Heart left ventricle (tissue), 13 donors: ENCODE data around the gene ZNF747.

ENCODE experiments used
- CTCF ChIP-seq, 12 donors: fragments of 200-600 bp; sonication (generic) in 4 of 12; IDR thresholded peaks; one replicate each; pipeline versions ENCODE4 v1.5.0 to v1.8.0; 2018 to 2022; ENCODE audit warnings: antibody characterized with exemption in 12 of 12, mild to moderate bottlenecking in 5 of 12
- POLR2A ChIP-seq, 2 donors: fragments of 450-650 bp; IDR thresholded peaks; one replicate each; pipeline ENCODE4 v1.6.1; 2017; ENCODE audit warnings: antibody characterized with exemption in 2 of 2, mild to moderate bottlenecking in 2 of 2, moderate library complexity in 2 of 2
- donor health status: ischemic (EF 13 %, LVEDD 7.1; RV severe dilation, severe dysfunction).
- donor health status: DM: no; HTN: yes; CAD: no.
- donor health status: DM: no; HTN: no; CAD: no.
- donor health status: ischemic (EF 25% LVEDD 6.9; RV normal size, moderate dysfunction).
- donor health status: ischemic (EF 25% LVEDD 5.7; RV mildly dilated, moderate dysfunction).
- donor health status: ischemic (EF 35%, LVEDD 5.7; RV mildly dilated, moderate dysfunction).
- donor health status: nonischemic (EF 11% LVEDD 7.7; RV severe dilation, severe dysfunction).
- donor health status: DM: yes; HTN: yes; CAD: no.
- donor health status: PGD.
- donor health status: ischemic (EF 29% LVEDD 5.4; RV normal size, mild dysfunction).
- donor health status: nonischemic (EF 23%, LVEDD 6.1; RV moderate dilation, normal function).

GRCh38 chr16:30494709-30495108 lies 39.9 kb downstream of the ZNF747 start:
- TF ChIP-seq CTCF (IDR thresholded peaks at IDR 0.05) (no peak), POLR2A (IDR thresholded peaks at IDR 0.05) (no peak)
